Breast epithelium (tissue), 3 donors: ENCODE results near the gene MAP4K1.

Experiments used
- POLR2A ChIP-seq: fragments of 450-650 bp; IDR thresholded peaks from one replicate; pipeline ENCODE4 v1.6.1; 2016; ENCODE audit warnings: antibody characterized with exemption, mild to moderate bottlenecking, moderate library complexity
- POLR2AphosphoS5 ChIP-seq, 3 donors: sonication (generic); formaldehyde crosslinking; IDR thresholded peaks; one replicate each; pipeline ENCODE4 v1.6.1; 2017; ENCODE audit warnings: antibody characterized with exemption in 3 of 3
- TF ChIP-seq, protein P1 (sequence below), 3 donors: fragments of 450-650 bp; IDR thresholded peaks; one replicate each; pipeline ENCODE4 v1.5.1; 2016 to 2017; ENCODE audit warnings: antibody characterized with exemption in 3 of 3, mild to moderate bottlenecking in 3 of 3, moderate library complexity in 3 of 3

GRCh38 chr19:38664503-38665211, 46.9 kb upstream of the MAP4K1 start:
- TF ChIP-seq POLR2AphosphoS5 (IDR thresholded peaks at IDR 0.05) (no peak), POLR2A (no peak)
- TF ChIP-seq, protein P1, sequence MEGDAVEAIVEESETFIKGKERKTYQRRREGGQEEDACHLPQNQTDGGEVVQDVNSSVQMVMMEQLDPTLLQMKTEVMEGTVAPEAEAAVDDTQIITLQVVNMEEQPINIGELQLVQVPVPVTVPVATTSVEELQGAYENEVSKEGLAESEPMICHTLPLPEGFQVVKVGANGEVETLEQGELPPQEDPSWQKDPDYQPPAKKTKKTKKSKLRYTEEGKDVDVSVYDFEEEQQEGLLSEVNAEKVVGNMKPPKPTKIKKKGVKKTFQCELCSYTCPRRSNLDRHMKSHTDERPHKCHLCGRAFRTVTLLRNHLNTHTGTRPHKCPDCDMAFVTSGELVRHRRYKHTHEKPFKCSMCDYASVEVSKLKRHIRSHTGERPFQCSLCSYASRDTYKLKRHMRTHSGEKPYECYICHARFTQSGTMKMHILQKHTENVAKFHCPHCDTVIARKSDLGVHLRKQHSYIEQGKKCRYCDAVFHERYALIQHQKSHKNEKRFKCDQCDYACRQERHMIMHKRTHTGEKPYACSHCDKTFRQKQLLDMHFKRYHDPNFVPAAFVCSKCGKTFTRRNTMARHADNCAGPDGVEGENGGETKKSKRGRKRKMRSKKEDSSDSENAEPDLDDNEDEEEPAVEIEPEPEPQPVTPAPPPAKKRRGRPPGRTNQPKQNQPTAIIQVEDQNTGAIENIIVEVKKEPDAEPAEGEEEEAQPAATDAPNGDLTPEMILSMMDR (IDR thresholded peaks at IDR 0.05): no peak
